CD4-positive, alpha-beta T cell treated with Interleukin-17A for 1 hour (primary cell): ENCODE results near the gene LAPTM4A.
A peak's percentile ranks its signal among the peaks of the same experiment; 100 is the strongest.
"Not testable (repeated sequence)": the region's sequence is repeated elsewhere in the genome, so short reads cannot be mapped to it uniquely, and the experiment has no call there.

ENCODE experiments used
- DNase-seq: peaks from one replicate; pipeline ENCODE4 v3.0.0-alpha.2; 2020

LAPTM4A gene

DNA sequence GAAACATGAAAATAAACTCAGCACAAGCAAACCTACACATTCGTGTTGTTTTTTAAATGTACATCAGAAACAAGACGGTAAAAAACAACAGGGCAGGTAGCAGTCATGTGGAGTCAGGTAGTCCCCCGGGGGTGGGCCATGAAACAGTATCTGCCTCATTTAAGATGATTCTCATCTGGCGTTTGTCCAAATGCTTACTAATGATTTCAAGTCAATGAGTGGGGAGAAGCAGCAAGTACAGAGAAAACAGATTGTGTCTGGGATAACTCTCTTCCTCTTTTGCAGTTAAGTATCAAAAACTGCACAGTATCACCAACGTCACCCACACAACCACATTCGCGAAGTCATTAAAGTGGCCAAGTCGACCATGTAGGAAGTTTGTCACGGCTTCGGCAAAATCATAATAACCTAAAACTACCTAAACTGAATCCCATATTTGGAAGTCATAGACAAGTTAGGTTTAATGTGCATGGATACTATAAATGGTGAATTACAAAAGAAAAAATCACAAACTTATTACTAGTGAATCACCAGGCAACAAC, 1.3 kb downstream of the LAPTM4A start:
- peak; percentile 56 for DNase-seq

DNA sequence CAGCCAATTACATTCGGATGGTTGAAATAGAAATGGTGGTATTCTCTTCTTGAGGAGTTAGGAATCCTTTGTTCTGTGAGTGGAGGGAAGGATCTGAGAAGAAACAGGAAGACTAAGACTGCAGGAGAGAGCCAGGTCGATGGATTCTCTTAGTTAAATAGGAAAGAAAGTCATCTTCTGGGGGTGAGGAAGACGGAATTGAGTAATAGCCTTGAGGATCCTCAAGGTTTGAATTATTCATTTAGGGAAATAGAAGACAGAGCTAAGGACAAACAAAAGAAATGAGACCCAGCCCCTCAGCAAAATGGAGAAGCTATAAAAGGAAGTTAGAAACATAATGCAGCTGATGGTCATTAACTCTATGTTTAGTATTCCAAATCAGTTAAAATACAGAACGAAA, 1.8 kb downstream of the LAPTM4A start:
- no peak for DNase-seq

DNA sequence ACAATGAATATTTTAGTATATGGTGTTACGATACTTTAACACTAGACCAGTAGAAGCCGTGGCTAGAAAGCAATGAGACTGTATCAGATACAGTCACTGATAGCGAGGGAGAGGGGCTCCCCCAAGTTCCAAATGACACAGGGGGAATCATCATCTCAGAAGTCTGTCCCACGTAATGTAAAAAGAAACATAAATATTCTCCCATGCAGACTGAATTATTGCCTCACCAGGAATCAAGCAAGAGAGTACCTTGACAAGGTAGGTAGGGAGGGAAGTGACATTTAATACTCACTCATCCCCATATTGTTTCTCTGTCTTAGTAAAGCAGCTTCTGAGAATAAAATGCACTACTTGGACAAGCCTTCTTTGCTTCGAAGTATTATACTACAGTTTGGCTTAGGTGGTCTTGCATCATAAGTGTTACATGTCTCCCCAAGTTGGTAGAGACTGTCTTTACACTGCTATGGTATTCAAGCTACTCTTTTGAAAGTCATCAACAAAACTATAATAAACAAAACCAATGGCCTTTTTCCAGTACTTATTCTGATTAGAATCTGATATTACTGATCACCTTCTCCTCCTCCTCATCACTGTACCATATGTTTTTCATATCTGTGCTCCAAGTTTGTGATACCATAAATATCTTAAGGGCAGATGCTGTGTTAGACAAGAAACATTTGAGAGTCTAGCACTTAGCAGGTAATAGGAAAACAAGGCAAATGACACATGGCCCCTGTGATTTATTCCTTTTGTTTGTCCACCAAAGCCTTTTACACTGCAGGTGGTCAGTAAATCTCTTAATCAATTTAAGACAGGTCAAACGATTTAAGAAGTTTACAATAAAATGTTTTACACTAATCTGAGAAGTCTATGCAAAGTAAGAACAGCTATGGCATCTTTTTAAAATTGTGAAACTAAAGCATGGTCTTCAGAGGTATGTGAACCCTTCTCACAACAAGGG, 2.7 kb downstream of the LAPTM4A start:
- DNase-seq, result no peak

DNA sequence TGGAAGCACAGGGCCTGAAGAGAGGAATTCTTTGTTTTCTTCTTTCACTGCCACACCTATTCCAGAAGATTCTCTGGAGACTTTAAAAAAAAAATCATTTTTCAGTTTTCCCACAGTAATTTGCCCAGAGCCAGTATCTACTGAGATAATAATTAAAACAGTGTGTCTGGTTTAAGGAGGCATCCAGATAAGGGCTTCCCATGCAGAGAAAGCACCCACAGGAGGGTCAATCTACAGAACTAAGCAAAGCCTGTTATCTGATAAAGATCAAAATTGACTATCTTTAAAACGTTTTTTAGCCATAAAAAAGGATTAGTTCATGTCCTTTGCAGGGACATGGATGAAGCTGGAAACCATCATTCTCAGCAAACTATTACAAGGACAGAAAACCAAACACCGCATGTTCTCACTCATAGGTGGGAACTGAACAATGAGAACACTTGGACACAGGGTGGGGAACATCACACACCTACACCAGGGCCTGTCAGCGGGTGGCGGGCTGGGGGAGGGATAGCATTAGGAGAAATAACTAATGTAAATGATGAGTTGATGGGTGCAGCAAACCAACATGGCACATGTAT, 5.6 kb downstream of the LAPTM4A start:
- not testable (repeated sequence) for DNase-seq

DNA sequence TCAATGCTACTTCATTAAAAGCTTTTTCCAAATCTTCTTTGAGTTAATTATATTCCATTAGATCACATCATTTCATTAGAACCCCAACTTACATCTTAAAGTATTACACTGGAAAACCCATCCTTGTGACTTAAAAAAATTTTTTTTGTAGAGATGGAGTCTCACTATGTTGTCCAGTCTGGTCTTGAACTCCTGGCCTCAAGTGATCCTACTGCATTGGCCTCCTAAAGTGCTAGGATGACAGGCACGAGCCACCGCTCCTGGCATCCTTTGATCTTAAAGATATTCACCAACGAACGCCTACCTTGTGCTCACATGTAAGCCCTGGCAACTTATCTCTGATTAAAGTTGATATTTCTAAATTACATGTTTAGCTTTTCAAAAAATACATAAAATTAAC, 6.7 kb downstream of the LAPTM4A start:
- DNase-seq, result no peak

DNA sequence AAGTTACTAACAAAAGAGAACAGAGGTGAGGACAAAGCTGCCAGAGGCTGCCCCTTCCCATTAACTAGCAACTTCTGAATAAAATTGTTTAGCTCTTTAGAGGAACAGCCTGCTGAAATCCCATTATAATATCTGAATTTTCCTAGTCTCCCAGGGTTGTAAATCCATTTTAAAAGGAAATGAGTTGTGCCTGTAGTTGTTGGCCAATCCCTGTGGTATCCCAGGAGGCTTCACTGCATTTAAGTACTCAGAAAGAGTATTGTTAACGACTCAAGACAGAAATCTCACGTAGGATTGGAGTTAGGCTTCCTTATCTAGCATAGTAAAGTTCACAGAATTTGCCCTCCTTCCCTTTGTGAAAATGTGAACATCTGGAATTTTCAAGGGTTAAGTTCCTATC, 8.9 kb downstream of the LAPTM4A start:
- no peak for DNase-seq

DNA sequence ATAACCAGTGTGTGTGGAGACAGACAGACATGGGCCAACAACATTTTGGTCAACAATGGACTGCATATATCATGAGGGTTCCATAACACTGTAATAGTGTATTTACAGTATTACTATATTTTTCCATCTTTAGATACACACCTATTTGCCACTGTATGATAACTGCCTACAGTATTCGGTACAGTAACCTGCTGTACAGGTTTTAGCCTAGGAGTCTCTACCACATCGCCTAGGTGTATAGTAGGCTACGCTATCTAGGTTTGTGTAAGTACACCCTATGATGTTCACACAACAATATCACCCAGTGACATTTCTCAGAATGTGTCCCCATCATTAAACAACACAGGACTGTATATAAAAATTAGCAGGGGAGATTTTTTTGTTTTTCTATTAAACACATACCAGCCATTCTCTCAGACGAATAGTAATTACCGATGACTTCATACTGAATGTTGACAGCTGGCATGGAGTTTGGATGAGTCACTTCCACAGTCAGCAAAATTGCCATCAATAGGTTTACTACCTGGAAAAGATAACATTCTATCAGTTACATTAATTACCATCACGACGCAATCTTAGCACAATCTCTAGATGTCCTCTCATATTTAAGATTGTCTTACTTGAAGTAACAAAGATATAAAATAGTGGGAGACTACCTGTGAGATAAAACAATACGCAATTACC, 10.8 kb downstream of the LAPTM4A start:
- no peak for DNase-seq

DNA sequence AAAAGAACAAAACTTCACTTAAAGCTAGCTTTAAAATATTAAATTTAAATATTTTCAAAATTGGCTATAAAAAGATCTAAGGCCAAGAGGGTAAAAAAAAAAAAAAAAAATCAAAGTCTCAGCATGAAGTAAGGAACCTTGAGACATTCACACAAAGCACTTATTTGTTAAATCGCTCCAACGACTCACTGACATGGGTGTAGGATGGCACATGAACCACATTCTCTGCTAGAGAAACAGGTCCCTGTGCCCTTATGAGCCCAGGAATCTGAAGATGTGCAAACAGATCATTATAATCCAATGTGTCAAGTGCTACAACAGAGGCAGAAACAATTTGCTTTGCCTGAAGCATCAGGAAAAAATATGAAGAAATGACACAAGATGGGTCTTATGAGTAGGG, 13.8 kb downstream of the LAPTM4A start:
- no peak for DNase-seq

DNA sequence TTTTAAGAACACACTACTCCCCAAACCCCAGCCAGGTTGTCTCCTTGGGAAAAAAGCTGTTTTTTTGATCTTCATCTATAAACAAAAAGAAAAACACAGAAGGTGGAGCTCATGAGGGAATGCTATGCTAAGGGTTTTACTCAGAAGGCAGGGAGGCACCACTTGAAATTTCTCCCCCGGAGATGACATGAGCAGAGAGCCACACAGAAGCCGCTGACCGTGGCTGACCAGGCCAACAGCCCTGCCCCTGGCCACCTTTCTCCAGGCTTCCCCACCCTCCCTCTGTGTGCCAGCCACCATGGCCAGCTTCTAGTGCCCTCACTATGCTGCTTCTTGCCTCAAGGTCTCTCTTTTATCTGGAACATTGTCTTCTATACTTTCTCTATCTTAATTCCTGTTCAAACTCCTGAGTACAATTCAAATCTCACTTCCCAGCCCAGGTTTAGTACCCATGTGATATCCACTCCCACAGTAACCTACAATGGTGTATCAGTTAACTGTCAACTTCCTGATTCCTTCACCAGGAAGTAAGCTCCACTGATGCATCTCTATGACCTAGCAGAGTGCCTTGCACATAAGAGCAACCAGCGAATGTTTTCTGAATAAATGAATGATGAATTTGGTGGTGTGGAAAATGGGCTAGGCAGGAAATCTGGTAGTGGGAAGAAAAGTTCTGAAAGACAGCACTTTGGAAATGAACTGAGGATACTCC, 15.3 kb downstream of the LAPTM4A start:
- DNase-seq, result no peak

DNA sequence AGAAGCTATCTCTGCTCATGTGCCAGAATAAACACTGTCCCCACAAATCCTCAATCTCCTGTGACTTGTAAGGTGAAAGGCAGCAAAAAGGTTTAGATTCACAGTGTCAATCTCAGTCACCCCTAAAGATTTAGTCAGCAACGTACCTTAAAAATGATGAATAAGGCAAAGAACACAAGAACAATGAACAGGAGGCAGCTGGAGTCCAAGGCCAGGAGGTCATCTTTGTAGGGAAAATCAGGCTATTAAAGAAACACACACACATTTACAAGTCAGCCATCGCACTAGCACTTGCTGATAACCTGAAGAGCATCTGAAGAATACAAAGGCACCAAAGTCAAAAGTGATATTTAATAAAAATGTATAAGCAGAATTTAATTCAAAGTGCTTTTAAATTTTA, 16.6 kb downstream of the LAPTM4A start:
- DNase-seq, result no peak

DNA sequence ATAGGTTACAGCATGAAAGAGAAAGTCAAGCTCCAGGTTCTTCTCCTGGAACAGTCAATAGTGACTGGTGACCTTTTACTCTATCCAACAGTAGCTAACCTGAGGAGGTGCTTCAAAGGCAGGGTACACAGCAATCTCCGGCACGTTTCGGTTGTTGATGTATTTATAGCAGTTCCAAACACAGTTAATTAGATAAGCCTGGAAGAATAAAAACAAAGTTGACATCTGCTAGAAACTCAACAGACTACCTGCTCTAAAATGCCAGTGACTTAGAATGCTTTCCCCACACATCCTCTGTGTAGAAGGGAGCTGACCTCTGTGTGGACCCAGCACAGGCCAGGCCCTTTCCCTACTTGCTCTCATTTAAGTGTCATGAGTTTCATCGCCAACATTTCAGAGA, 17.2 kb downstream of the LAPTM4A start:
- no peak for DNase-seq

DNA sequence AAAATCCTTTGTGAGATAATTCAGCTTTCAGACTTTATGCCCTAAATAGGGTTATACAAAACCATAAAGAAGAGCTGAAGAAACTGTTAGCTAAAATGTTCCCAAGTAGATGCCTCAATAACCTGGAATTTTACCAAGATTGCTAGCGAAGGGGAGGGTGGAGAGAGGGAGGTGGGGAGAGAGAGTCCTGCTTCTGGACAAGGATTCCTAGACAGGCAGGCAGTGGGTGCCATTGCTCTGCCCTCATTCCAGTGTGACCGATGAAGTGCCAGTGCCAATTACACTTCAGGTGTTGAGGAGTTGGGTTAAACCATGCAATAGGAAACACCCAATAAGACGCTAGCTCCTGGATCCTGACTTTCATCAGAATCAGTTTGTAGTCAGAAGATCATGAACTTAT, 18.1 kb downstream of the LAPTM4A start:
- no peak for DNase-seq

DNA sequence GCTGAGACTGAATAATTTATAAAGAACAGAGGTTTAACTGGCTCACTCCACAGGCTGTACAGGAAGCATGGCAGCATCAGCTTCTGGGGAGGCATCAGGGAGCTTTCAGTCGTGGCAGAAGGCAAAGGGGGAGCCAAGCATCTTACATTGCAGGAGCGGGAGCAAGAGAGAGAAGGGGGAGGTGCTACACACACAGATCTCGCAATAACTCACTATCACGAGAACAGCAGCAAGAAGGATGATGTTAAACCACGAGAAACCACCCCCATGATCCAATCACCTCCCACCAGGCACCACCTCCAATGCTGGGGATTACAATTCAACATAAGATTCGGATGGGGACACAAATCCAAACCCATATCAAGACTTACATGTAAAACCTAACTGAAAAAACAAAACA, 21.2 kb downstream of the LAPTM4A start:
- no peak for DNase-seq

DNA sequence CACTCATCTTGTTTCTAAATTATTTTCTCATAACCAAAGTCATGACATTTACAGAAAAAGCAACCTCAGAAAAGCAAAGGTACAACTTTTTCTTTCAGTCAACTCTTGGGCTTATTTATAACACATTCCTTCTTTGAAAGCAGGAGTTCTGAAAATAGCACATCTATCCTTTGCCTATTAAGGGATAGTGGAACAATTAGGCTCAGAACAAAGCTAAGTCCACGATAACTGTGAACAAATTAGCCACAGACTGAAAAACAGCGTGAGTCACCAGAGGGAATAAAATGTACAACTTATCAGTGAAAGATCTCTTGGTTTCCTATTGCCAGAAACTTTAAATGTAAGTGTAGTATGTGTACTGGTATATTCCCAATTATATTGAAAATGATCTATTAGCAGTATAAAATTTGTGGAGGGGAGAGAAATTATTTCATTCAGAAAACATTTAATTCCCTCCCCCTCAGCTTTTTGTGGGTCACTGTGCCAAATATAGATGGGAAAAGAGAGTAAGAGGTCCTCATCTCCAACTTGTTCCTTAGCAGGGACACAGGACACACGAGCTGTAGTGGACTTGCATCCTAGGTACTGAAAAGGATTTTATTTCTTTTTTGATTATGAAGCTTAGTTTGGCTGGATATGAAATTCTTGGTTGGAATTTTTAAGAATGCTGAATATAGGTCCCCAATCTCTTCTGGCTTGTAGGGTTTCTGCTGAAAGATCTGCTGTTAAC, 23.6 kb downstream of the LAPTM4A start:
- DNase-seq, result no peak

DNA sequence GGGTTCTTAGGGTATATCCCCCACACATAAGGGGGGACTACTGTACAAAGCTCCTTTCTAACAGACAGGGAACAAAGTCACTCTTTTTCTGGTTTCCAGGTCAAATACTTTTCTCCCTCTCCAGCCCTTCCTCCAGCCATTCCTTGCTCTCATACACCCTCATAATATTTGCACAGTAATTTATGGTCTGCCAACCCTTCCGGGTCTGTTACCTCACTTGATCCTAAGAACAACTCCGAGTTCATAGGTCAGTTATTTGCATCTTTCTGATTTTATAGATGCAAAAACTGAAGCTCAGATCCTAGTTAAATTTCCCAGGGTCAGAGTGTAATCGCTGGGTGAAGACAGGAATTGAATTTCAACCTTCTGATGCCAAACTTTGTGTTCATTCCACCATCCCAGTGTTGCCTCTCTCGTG, 24.2 kb downstream of the LAPTM4A start:
- no peak for DNase-seq

DNA sequence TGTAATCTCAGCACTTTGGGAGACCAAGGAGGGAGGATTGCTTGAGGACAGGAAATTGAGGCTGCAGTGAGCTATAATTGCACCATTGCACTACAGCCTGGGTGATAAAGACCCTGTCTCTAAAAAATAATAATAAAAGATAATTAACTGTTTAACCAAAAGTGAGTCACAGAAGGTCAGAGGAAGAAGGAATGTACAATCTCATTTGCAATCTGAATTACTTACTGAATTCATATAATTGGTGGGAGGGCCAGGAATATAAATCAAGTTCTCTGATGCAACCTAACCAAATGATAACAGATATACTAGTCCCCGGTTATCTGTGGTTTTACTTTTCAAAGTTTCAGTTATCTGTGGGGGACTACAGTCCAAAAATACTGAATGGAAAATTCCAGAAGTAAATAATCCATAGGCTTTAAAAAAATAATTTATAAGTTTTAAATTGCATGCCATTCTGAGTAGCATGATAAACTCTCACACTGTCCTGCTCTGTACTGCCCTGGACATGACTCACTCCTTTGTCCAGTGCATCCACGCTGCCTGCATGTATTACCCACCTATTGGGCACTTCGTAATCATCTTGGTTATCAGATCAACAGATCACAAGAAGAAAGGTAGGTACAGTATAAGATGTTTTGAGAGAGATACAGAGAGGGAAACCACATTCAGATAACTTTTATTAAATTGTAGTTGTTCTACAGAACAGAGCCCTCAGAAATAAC, 26.2 kb downstream of the LAPTM4A start:
- DNase-seq, result no peak

DNA sequence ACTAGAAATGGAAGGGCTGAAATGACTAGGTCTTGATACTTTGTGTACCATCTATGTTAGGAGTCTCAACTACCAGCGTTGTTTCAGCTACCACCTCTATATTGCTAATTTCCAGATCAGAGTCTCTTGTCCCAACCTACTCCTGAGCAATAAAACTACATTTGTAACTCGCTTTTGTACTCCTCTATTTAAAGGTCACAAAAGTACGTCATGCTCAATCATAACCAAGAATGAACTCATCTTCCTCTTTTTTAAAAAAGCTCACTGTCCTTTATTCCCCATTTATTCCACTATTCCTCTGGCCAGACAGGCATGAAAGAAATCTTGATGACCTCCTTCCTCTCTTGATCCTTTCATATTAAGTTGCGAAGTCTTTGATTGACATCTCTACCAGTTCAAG, 27.7 kb downstream of the LAPTM4A start:
- DNase-seq, result no peak

DNA sequence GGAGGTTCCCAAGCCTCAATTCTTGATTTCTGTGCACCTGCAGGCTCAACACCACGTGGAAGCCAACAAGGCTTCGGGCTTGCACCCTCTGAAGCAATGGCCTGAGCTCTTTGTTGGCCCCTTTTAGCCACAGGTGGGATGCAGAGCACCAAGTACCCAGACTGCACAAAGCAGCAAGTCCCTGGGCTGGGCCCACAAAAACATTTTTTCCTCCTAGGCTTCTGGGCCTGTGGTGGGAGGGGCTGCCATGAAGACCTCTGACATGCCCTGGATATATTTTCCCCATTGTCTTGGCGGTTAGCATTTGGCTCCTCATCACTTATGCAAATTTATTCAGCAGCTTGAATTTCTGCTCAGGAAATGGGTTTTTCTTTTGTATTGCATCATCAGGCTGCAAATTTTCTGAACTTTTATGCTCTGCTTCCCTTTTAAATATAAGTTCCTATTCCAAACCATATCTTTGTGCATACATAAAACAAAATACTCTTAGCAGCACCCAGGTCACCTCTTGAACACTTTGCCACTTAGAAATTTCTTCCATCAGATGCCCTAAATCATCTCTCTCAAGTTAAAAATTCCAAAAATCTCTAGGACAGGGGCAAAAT, 29.9 kb downstream of the LAPTM4A start:
- DNase-seq, result no peak

DNA sequence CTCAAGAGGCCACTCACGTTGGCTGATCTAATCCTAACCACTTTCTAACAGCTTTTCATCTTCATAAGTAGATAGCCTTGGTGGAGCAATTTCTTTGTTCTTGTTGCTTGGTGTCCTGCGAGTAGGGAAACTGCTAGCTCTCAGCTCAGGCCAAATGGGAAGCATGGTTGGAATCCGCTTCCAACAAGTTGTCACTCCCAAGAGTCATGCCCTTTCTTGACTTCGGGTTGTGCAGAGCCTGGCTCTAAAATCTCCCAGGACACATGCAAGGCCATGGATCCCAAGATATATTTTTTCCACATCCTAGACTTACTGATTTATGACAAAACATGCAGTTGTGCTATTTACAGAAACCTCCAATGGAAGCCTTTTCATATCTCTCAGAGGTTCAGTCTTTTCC, 31.7 kb downstream of the LAPTM4A start:
- no peak for DNase-seq

DNA sequence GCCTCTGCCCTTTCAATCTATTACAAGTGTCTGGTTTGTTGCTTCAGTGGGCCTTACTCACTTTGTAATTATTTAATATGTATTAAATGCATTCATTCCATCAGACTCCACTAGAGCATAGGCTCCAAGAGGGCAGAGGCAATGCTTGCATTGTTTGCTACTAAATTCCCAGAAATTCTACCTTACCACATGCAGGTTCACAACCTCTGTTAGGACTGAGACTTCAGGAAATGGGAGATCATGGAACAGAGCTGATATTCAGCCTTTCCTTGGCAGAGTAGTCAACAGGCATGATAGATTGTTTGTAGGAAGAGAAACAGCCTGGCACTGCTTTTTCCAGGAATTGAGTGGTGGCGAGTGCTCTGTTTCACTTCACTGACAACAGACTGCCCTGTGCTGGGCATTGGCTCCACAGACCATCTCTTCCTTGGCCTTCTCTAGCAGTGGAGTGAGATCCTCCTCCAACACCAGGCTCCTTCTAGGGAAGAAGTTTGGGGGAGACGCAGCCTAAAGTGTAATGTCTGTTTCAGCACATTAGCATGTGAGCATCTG, 32.8 kb downstream of the LAPTM4A start:
- no peak for DNase-seq

DNA sequence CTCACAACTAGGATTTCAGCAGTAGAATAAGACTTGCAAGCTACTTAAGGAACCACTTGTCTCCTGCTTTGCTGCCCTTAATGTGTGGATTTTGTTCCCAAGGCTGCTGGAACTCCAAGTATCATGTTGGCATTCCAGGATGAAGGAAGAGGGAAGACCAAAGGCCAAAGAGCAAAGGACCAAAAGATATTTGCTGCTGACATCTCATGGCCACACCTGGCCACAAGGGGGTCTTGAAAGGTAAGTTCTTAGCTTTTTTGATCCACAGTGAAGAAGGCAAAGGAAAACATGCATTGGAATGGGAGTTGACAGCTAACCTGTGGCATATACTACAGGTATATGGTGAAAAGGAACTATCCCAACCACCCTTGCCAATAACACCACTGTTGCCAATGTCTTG, 35.1 kb downstream of the LAPTM4A start:
- no peak for DNase-seq
